Neuronal stem cell (in vitro differentiated cells): ENCODE data around the gene CFAP70.
"Not testable (repeated sequence)": the region's sequence is repeated elsewhere in the genome, so short reads cannot be mapped to it uniquely, and the experiment has no call there.

Source experiments
- DNase-seq: peaks from one replicate; pipeline ENCODE4 v3.0.0-alpha.2; 2013; ENCODE audit warnings: low spot score
- H2AFZ ChIP-seq: one replicate; pipeline ENCODE4 v1.6.1; 2013; ENCODE audit warnings: mild to moderate bottlenecking, low read length, inconsistent platforms
- H2AK5ac ChIP-seq: 2 replicates; pipeline ENCODE4 v1.6.1; 2013; ENCODE audit warnings: low read depth, mild to moderate bottlenecking, inconsistent platforms, low read length, moderate library complexity, mixed read lengths
- H2BK120ac ChIP-seq: 2 replicates; pipeline ENCODE4 v1.6.1; 2013; ENCODE audit warnings: low read depth, mild to moderate bottlenecking, inconsistent platforms, low read length, moderate library complexity, mixed read lengths
- H2BK12ac ChIP-seq: one replicate; pipeline ENCODE4 v1.6.1; 2013; ENCODE audit warnings: low read length, inconsistent platforms
- H2BK15ac ChIP-seq: 2 replicates; pipeline ENCODE4 v1.6.1; 2013; ENCODE audit warnings: mild to moderate bottlenecking, low read length, inconsistent platforms, mixed read lengths
- H2BK5ac ChIP-seq: one replicate; pipeline ENCODE4 v1.6.1; 2013; ENCODE audit warnings: inconsistent platforms, mild to moderate bottlenecking, low read length, moderate library complexity
- H3K14ac ChIP-seq: one replicate; pipeline ENCODE4 v1.6.1; 2013; ENCODE audit warnings: low read length, inconsistent platforms
- H3K18ac ChIP-seq: 2 replicates; pipeline ENCODE4 v1.6.1; 2013; ENCODE audit warnings: low read length, inconsistent platforms
- H3K23ac ChIP-seq: 2 replicates; pipeline ENCODE4 v1.6.1; 2013; ENCODE audit warnings: low read depth, mild to moderate bottlenecking, mixed read lengths, low read length, inconsistent platforms; ENCODE audit not compliant: poor library complexity
- H3K27ac ChIP-seq: replicated peaks from 3 replicates; pipeline ENCODE4 v1.5.1; 2013; ENCODE audit warnings: low read length, inconsistent platforms
- H3K27me3 ChIP-seq, 3 experiments: 2 replicates each; pipeline ENCODE4 v1.6.1; 2013; ENCODE audit warnings: low read length in 3 of 3, mild to moderate bottlenecking in 2 of 3, inconsistent platforms in 1 of 3, low read depth in 1 of 3, mixed read lengths in 1 of 3, moderate library complexity in 1 of 3; ENCODE audit not compliant: control insufficient read depth in 3 of 3, insufficient read depth in 3 of 3
- H3K36me3 ChIP-seq, 2 donors: replicated peaks in 1 of 2; 2 replicates each; pipeline ENCODE4 v1.6.1; 2013; ENCODE audit warnings: low read length in 2 of 2; ENCODE audit not compliant: control insufficient read depth in 2 of 2, insufficient read depth in 2 of 2
- H3K4ac ChIP-seq: 2 replicates; pipeline ENCODE4 v1.6.1; 2013; ENCODE audit warnings: inconsistent platforms, mild to moderate bottlenecking, low read length, moderate library complexity
- H3K4me1 ChIP-seq, 2 donors: 1 replicate in 1 of 2; 2 replicates in 1 of 2; pipeline ENCODE4 v1.6.1; 2013; ENCODE audit warnings: low read length in 2 of 2, low read depth in 1 of 2; ENCODE audit not compliant: control insufficient read depth in 2 of 2, insufficient read depth in 1 of 2
- H3K4me2 ChIP-seq: one replicate; pipeline ENCODE4 v1.6.1; 2013; ENCODE audit warnings: mild to moderate bottlenecking, low read length, inconsistent platforms; ENCODE audit not compliant: insufficient read depth, poor library complexity, severe bottlenecking
- H3K4me3 ChIP-seq, 2 donors: 2 replicates each; pipeline ENCODE4 v1.5.1; 2013; ENCODE audit warnings: low read length in 2 of 2, mild to moderate bottlenecking in 2 of 2, inconsistent platforms in 1 of 2, moderate library complexity in 1 of 2
- H3K79me1 ChIP-seq: one replicate; pipeline ENCODE4 v1.6.1; 2013; ENCODE audit warnings: low read depth, mild to moderate bottlenecking, inconsistent platforms, low read length, moderate library complexity
- H3K9ac ChIP-seq: one replicate; pipeline ENCODE4 v1.6.1; 2013; ENCODE audit warnings: mild to moderate bottlenecking, low read depth, low read length, inconsistent platforms; ENCODE audit not compliant: poor library complexity
- H3K9me3 ChIP-seq, 2 donors: replicated peaks in 1 of 2; 2 replicates each; pipeline versions ENCODE3 to v1.6.1; 2013; ENCODE audit warnings: low read length in 2 of 2, mild to moderate bottlenecking in 2 of 2, inconsistent platforms in 1 of 2, low read depth in 1 of 2, mixed read lengths in 1 of 2, moderate library complexity in 1 of 2; ENCODE audit not compliant: control insufficient read depth in 2 of 2, insufficient read depth in 1 of 2
- H4K8ac ChIP-seq: one replicate; pipeline ENCODE4 v1.6.1; 2013; ENCODE audit warnings: low read depth, mild to moderate bottlenecking, inconsistent platforms, low read length, moderate library complexity
- H4K91ac ChIP-seq: one replicate; pipeline ENCODE4 v1.6.1; 2013; ENCODE audit warnings: low read length, low read depth, mild to moderate bottlenecking, inconsistent platforms; ENCODE audit not compliant: poor library complexity
- WGBS, 2 donors: extraction: QIAGEN DNeasy Blood & Tissue Kit; methylation state at CpG; one replicate each; pipeline ENCODE4 v1.1.7; 2013; ENCODE audit warnings: missing lambda C conversion rate in 2 of 2, mixed read lengths in 1 of 2; ENCODE audit not compliant: insufficient read length in 2 of 2, insufficient replicate concordance in 1 of 2; ENCODE audit errors: extremely low coverage in 2 of 2; 5-methylcytosine and 5-hydroxymethylcytosine counted together

Gene CFAP70

DNA sequence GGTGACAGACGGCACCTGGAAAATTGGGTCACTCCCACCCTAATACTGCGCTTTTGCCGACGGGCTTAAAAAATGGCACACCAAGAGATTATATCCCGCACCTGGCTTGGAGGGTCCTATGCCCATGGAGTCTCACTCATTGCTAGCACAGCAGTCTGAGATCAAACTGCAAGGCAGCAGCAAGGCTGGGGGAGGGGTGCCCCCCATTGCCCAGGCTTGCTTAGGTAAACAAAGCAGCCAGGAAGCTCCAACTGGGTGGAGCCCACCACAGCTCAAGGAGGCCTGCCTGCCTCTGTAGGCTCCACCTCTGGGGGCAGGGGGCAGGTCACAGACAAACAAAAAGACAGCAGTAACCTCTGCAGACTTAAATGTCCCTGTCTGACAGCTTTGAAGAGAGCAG is 35.1 kb downstream of the CFAP70 start:
- not testable (repeated sequence) for H2BK12ac ChIP-seq, H2BK120ac ChIP-seq, H3K4me3 ChIP-seq, H2BK5ac ChIP-seq, H2AFZ ChIP-seq, H3K4ac ChIP-seq, H3K79me1 ChIP-seq, DNase-seq, H3K18ac ChIP-seq, H3K9me3 ChIP-seq, H3K4me1 ChIP-seq, H3K27me3 ChIP-seq, H4K8ac ChIP-seq, H3K4me2 ChIP-seq, H2BK15ac ChIP-seq, H2AK5ac ChIP-seq, H3K9ac ChIP-seq, H3K14ac ChIP-seq, H3K36me3 ChIP-seq, H3K23ac ChIP-seq, H3K27ac ChIP-seq, H4K91ac ChIP-seq
- WGBS, 2 donors, result no CpG with 5 or more reads among the region's 5 CpGs

DNA sequence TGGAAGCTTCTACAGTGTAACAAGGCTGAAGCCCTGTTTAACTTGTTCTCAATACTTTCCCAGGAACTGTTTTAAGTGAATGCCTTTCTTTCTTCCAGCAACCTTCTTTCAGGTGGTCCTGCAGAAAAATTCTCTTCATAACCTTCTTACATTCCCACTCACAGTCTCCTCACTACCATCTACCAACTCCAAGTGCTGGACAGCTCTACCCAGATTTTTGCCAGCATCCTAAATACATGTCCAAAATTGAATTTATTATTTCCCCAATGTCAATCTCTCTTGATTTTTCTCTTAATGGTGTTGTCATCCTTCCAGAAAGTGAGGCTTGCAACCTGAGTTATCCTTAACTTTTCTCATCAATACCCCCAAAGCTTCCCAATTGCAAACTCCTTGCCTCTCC is 48.2 kb downstream of the CFAP70 start:
- Histone ChIP-seq H3K18ac (no peak overlapping the region), H2AK5ac (no peak overlapping the region), H2BK5ac (no peak overlapping the region), H4K91ac (no peak overlapping the region), H2BK15ac (no peak overlapping the region), H2AFZ (no peak overlapping the region), H3K9me3 (peaks cover 0 to 16% of the 10 kb centered on the region in 2 donors), H3K4me1 (no peaks in the 10 kb centered on the region), H3K23ac (no peak overlapping the region), H4K8ac (no peak overlapping the region), H3K4ac (no peak overlapping the region), H2BK120ac (no peak overlapping the region), H3K79me1 (no peaks in the 10 kb centered on the region), H3K27ac (no peak overlapping the region), H3K36me3 (no peaks in the 10 kb centered on the region), H3K4me3 (no peak overlapping the region), H3K27me3 (peaks cover 0 to 4% (median 0%) of the 10 kb centered on the region in 3 experiments), H3K9ac (no peak overlapping the region), H3K4me2 (no peak overlapping the region), H2BK12ac (no peak overlapping the region), H3K14ac (no peak overlapping the region)
- DNase-seq, result no peak

DNA sequence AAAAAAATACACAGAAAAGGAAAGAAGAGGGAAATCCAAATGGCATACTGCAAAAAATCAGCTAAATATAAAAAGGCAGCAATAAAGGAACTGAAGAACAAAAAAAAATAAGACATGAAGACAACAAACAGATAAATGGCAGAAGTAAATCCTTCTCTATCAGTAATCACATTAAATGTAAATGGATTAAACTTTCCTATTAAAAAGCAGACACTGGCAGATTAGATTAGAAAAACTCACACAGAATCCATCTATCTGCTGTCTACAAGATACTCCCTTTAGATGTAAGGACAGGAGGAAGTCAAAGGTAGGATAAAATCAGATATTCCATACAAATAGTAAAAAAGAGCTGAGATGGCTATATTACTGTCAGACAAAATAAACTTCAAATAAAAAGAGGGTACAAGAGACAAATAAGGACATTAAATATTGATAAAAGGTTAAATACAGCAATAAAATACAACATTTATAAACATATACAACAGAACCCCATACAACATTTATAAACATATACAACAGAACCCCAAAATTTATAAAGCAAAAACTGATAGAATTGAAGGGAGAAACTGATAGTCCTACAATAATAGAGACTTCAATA is 51.4 kb downstream of the CFAP70 start:
- no peak overlapping the region for H3K14ac ChIP-seq
- no peak overlapping the region for H3K27ac ChIP-seq
- no peak overlapping the region for H3K9ac ChIP-seq
- no peak overlapping the region for H4K91ac ChIP-seq
- no peak overlapping the region for H2BK5ac ChIP-seq
- H2AK5ac ChIP-seq, result no peak overlapping the region
- H3K9me3 ChIP-seq, result peaks cover 3 to 16% of the 10 kb centered on the region in 2 donors
- H4K8ac ChIP-seq, result no peak overlapping the region
- no peak overlapping the region for H3K4me3 ChIP-seq
- peaks cover 0 to 4% (median 0%) of the 10 kb centered on the region in 3 experiments for H3K27me3 ChIP-seq
- H3K4me2 ChIP-seq, result no peak overlapping the region
- no peak overlapping the region for H3K23ac ChIP-seq
- no peak overlapping the region for H2BK120ac ChIP-seq
- no peak overlapping the region for H3K4ac ChIP-seq
- H3K18ac ChIP-seq, result no peak overlapping the region
- H2AFZ ChIP-seq, result no peak overlapping the region
- no peak overlapping the region for H2BK15ac ChIP-seq
- H3K79me1 ChIP-seq, result no peaks in the 10 kb centered on the region
- DNase-seq, result no peak
- H3K4me1 ChIP-seq, result no peaks in the 10 kb centered on the region
- no peaks in the 10 kb centered on the region for H3K36me3 ChIP-seq
- H2BK12ac ChIP-seq, result no peak overlapping the region

DNA sequence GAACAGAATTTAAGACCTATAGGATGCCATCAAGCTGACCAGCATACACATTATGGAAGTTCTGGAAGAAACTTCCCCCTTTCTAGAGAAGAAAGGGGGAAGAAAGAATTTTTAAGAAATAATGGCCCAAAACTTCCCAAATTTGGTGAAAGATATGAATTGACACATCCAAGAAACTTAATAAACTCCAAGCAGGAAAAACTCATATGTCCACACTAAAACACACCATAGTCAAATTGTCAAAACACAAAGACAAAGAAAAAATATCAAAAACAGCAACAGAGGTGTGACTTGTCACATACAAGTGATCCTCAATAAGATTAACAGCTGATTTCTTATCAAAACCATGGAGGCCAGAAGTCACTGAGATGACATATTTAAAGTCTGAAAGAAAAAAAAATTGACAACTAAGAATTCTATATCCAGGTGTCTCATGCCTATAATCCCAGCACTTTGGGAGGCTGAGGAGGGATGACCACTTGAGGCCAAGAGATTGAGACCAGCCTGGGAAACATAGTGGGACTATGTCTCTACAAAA is 52.4 kb downstream of the CFAP70 start:
- Histone ChIP-seq H3K27ac (no peak overlapping the region), H2BK5ac (no peak overlapping the region), H4K91ac (no peak overlapping the region), H3K18ac (no peak overlapping the region), H2BK120ac (no peak overlapping the region), H3K79me1 (no peaks in the 10 kb centered on the region), H3K27me3 (peaks cover 0 to 2% (median 0%) of the 10 kb centered on the region in 3 experiments), H2AK5ac (no peak overlapping the region), H3K14ac (no peak overlapping the region), H2AFZ (no peak overlapping the region), H3K9me3 (peaks cover 3 to 16% of the 10 kb centered on the region in 2 donors), H2BK12ac (no peak overlapping the region), H3K4me1 (no peaks in the 10 kb centered on the region), H3K4me2 (no peak overlapping the region), H4K8ac (no peak overlapping the region), H3K23ac (no peak overlapping the region), H3K4ac (no peak overlapping the region), H3K4me3 (no peak overlapping the region), H2BK15ac (no peak overlapping the region), H3K36me3 (no peaks in the 10 kb centered on the region), H3K9ac (no peak overlapping the region)
- DNase-seq, result no peak
